ENCODE measurements around the gene TBX19. TPM values are rescaled to one million over a fixed set of nuclear protein-coding genes. Genes with fewer than 3 reads are reported as not detected.

The TBX19 gene
- polyA plus RNA-seq, 1 donor (not counting 4 experiments of a cell fraction or from before 2014, with no cell fraction given) = 0.93 TPM

DNA sequence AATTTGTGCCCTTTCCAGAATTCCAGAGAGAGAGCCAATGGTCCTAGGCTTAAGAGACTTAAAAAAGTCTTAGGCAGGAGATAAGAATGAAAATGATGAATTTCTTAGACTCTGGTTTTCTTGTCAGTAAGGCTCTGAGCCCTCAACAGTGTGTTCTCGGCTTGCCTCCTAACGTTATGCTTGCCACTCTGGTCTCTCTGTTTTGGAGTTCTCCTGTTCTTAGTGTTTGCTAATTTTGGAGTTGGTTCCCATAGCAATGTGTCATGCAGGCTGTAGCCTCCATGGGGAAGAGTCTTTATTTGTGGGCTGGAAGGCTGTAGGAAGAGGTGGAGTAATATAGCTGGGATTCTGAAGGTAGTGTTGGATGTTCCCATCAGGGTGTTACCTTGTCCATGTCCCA lies 19.9 kb downstream of the TBX19 start:
- dilution Hi-C loops (cut with MboI; ENCODE audit: extremely low pct_ligation_motif_present, low sequenced_read_pairs) = no loop called here

DNA sequence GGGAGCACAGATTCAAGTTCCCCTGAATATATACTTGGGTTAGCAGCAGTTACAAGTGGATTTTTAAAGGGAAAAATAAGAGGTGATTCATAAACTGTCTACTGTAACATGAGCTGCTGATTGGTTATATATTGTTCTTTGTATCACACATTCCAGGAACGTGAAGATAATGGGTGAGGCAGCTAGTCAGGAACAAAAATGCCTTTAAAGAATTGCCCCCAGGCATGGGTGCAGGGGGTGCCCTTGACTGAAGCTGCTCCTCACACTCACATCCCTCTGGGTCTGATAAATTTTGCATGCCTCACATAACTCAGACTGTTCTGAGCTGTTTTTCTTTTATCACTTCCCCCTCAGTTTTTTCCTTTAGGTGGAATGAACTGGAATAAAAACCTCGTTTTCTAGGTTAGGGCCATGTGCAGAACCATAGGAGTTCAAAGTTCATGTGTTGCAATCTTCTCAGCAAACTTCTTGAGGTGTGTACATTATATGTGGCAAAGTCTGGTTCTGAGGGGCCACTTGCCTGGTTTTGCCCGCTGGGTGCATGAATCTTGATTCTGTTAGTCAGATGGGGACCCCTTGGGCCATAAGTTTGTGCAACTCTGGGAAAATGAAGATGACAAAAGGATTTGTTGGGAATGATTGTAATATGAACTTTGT lies 21.1 kb downstream of the TBX19 start:
- dilution Hi-C loops (cut with MboI; ENCODE audit: extremely low pct_ligation_motif_present, low sequenced_read_pairs) = no loop called here
- no peaks in the 10 kb centered on the region for H3K9me3 ChIP-seq (ENCODE audit: control insufficient read depth, low read depth, low read length)
- FAIRE-seq (peak; percentile 94), DNase-seq (ENCODE audit: low read depth, low spot score) (peak; percentile 96)
- no peaks in the 10 kb centered on the region for H3K36me3 ChIP-seq (ENCODE audit: control insufficient read depth in 2 of 2, extremely low read depth in 1 of 2, insufficient read depth in 2 of 2, low read length in 2 of 2)
- no peak for TF ChIP-seq EZH2 (IDR thresholded peaks at IDR 0.05; ENCODE audit: low read length)
- peak overlapping the region; percentile 68 for H3K9ac ChIP-seq (ENCODE audit: control insufficient read depth, extremely low read depth, insufficient read depth, low read length)
- no peaks in the 10 kb centered on the region for H3K9me1 ChIP-seq (ENCODE audit: control insufficient read depth, extremely low read depth, insufficient read depth, low read length)
- H3K79me2 ChIP-seq (ENCODE audit: control insufficient read depth, insufficient read depth, low read length) = no peaks in the 10 kb centered on the region
- H4K20me1 ChIP-seq (ENCODE audit: control insufficient read depth, extremely low read depth, insufficient read depth, low read length) = no peaks in the 10 kb centered on the region
- H3K27ac ChIP-seq (ENCODE audit: control insufficient read depth, insufficient read depth, low read length) = peak overlapping the region; percentile 88
- H2AFZ ChIP-seq (ENCODE audit: control insufficient read depth, low read length) = peak overlapping the region; percentile 23
- no peak overlapping the region for H3K4me3 ChIP-seq (ENCODE audit: control insufficient read depth in 2 of 3, extremely low read depth in 1 of 3, insufficient read depth in 2 of 3, low read depth in 1 of 3, low read length in 3 of 3)
- H3K4me1 ChIP-seq (ENCODE audit: control insufficient read depth, extremely low read depth, insufficient read depth, low read length) = peaks cover 40% of the 10 kb centered on the region
- H3K27me3 ChIP-seq (ENCODE audit: control insufficient read depth, extremely low read depth, insufficient read depth, low read length) = no peaks in the 10 kb centered on the region
- peak overlapping the region; percentile 55 for H3K4me2 ChIP-seq (ENCODE audit: control insufficient read depth, extremely low read depth, insufficient read depth, low read depth, low read length)

More for the DNA sequence above, 19.9 kb downstream of the TBX19 start:
- no peak overlapping the region for H3K4me3 ChIP-seq (ENCODE audit: control insufficient read depth in 2 of 3, extremely low read depth in 1 of 3, insufficient read depth in 2 of 3, low read depth in 1 of 3, low read length in 3 of 3)
- no peaks in the 10 kb centered on the region for H3K9me3 ChIP-seq (ENCODE audit: control insufficient read depth, low read depth, low read length)
- peak; percentile 62 for FAIRE-seq
- TF ChIP-seq, protein P1, sequence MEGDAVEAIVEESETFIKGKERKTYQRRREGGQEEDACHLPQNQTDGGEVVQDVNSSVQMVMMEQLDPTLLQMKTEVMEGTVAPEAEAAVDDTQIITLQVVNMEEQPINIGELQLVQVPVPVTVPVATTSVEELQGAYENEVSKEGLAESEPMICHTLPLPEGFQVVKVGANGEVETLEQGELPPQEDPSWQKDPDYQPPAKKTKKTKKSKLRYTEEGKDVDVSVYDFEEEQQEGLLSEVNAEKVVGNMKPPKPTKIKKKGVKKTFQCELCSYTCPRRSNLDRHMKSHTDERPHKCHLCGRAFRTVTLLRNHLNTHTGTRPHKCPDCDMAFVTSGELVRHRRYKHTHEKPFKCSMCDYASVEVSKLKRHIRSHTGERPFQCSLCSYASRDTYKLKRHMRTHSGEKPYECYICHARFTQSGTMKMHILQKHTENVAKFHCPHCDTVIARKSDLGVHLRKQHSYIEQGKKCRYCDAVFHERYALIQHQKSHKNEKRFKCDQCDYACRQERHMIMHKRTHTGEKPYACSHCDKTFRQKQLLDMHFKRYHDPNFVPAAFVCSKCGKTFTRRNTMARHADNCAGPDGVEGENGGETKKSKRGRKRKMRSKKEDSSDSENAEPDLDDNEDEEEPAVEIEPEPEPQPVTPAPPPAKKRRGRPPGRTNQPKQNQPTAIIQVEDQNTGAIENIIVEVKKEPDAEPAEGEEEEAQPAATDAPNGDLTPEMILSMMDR (optimal IDR thresholded peaks at IDR 0.05 in 1 of 3, IDR thresholded peaks at IDR 0.05 in 1 of 3, conservative IDR thresholded peaks at IDR 0.05 in 1 of 3; ENCODE audit: extremely low read depth in 1 of 3, insufficient read depth in 2 of 3, low read length in 3 of 3) = no peak
- no peak for TF ChIP-seq EZH2 (IDR thresholded peaks at IDR 0.05; ENCODE audit: low read length)
- H2AFZ ChIP-seq (ENCODE audit: control insufficient read depth, low read length) = peak overlapping the region; percentile 21
- no peaks in the 10 kb centered on the region for H3K27me3 ChIP-seq (ENCODE audit: control insufficient read depth, extremely low read depth, insufficient read depth, low read length)
- H3K79me2 ChIP-seq (ENCODE audit: control insufficient read depth, insufficient read depth, low read length) = no peaks in the 10 kb centered on the region
- H3K36me3 ChIP-seq (ENCODE audit: control insufficient read depth in 2 of 2, extremely low read depth in 1 of 2, insufficient read depth in 2 of 2, low read length in 2 of 2) = no peaks in the 10 kb centered on the region
- no peak overlapping the region for H3K9ac ChIP-seq (ENCODE audit: control insufficient read depth, extremely low read depth, insufficient read depth, low read length)
- no peak for DNase-seq (ENCODE audit: low read depth, low spot score)
- peak overlapping the region; percentile 88 for H3K27ac ChIP-seq (ENCODE audit: control insufficient read depth, insufficient read depth, low read length)
- no peaks in the 10 kb centered on the region for H3K9me1 ChIP-seq (ENCODE audit: control insufficient read depth, extremely low read depth, insufficient read depth, low read length)
- H3K4me2 ChIP-seq (ENCODE audit: control insufficient read depth, extremely low read depth, insufficient read depth, low read depth, low read length) = no peak overlapping the region
- peaks cover 40% of the 10 kb centered on the region for H3K4me1 ChIP-seq (ENCODE audit: control insufficient read depth, extremely low read depth, insufficient read depth, low read length)
- H4K20me1 ChIP-seq (ENCODE audit: control insufficient read depth, extremely low read depth, insufficient read depth, low read length) = no peaks in the 10 kb centered on the region

Data from keratinocyte (primary cell).